ENCODE data around the gene SF3A1. TPM values are rescaled to one million over a fixed set of nuclear protein-coding genes. Genes with fewer than 3 reads are reported as not detected.

SF3A1 gene
- total RNA-seq, 1 donor from 2014 or later: 115 TPM

DNA sequence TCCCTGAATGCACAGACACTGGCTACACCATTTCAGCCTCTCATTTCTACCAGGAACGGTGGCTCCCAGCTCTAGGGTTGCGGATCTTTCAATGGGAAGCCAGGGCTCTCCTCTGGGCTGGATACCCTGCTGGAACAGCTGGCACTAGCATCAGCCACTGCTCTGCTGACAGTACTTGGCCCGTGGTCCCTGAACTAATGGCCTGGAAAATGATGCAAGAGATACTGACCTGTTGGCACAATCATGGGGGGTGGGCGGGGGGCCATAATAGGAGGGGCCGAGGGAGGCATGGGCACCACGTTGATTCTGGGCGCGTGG, 19.3 kb downstream of the SF3A1 start:
- H3K27me3 Mint-ChIP-seq (ENCODE audit: low read depth): no peaks in the 10 kb centered on the region
- TF ChIP-seq, protein P1, sequence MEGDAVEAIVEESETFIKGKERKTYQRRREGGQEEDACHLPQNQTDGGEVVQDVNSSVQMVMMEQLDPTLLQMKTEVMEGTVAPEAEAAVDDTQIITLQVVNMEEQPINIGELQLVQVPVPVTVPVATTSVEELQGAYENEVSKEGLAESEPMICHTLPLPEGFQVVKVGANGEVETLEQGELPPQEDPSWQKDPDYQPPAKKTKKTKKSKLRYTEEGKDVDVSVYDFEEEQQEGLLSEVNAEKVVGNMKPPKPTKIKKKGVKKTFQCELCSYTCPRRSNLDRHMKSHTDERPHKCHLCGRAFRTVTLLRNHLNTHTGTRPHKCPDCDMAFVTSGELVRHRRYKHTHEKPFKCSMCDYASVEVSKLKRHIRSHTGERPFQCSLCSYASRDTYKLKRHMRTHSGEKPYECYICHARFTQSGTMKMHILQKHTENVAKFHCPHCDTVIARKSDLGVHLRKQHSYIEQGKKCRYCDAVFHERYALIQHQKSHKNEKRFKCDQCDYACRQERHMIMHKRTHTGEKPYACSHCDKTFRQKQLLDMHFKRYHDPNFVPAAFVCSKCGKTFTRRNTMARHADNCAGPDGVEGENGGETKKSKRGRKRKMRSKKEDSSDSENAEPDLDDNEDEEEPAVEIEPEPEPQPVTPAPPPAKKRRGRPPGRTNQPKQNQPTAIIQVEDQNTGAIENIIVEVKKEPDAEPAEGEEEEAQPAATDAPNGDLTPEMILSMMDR (IDR thresholded peaks at IDR 0.05): no peak
- DNase-seq (ENCODE audit: low spot score): no peak
- peaks cover 13% of the 10 kb centered on the region for H3K4me1 Mint-ChIP-seq (ENCODE audit: low read depth)
- H3K36me3 Mint-ChIP-seq (ENCODE audit: low read depth): peaks cover 59% of the 10 kb centered on the region
- no peak overlapping the region for H3K4me3 Mint-ChIP-seq (ENCODE audit: unreplicated experiment)
- no peak overlapping the region for H3K27ac Mint-ChIP-seq (ENCODE audit: unreplicated experiment)
- no peaks in the 10 kb centered on the region for H3K9me3 Mint-ChIP-seq (ENCODE audit: low read depth)

DNA sequence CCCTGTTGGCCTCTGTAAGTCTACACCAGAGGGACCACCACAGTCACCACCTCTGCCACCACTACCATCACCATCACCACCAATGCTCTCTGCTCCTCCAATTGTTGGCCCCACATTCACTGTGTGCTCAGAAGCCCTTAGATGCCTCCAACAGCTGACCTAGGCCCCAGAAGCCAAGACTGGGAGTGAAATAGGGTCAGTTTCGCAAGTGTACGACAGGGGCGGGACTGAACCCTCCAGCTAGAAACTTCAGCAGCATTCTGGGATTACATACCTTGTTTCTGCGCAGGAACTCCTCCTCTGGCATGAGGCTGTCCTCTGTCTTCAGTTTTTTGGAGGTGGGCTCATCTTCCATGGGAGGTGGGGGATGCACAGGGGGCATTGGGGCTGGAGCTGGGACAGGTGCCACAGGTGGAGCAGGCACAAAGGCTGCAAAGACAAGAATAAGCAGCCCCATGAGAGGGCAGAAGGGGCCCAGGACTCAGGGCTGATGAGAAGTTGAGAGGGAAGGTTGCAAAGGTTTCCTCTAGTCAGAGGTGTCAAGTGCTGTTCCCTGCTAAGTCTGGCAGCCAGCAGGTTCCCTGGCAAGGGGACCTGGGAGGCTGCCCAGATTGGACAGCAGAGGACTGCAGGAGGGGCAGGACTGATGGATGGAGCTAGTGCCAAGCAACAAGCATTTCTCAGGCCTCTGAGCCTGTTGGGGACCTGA, 19.8 kb downstream of the SF3A1 start:
- Mint-ChIP-seq H3K27ac (ENCODE audit: unreplicated experiment) (no peak overlapping the region), H3K4me1 (ENCODE audit: low read depth) (peaks cover 10% of the 10 kb centered on the region), H3K27me3 (ENCODE audit: low read depth) (no peaks in the 10 kb centered on the region), H3K36me3 (ENCODE audit: low read depth) (peaks cover 54% of the 10 kb centered on the region), H3K9me3 (ENCODE audit: low read depth) (no peaks in the 10 kb centered on the region), H3K4me3 (ENCODE audit: unreplicated experiment) (no peak overlapping the region)
- TF ChIP-seq, protein P1 (IDR thresholded peaks at IDR 0.05): no peak
- no peak for DNase-seq (ENCODE audit: low spot score)

DNA sequence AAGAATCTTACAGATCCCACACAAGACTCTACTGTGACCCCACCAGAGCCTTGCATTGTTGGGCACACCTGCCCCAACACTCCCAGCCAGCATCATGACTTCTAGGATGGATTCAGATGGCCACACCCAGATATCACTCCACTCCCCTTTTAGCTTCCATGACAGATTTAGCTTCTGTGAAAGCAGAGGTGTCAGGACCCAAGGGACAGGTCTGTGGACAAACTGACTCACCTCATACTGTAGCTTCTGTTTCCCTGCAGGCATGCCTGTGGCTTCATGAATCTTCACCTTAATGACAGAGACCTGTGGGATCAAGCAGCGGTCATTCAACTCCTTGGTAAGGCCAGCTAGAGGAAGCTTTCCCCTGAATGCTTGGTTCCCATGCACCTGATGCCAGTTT, 21.5 kb downstream of the SF3A1 start:
- no peaks in the 10 kb centered on the region for H3K27me3 Mint-ChIP-seq (ENCODE audit: low read depth)
- H3K36me3 Mint-ChIP-seq (ENCODE audit: low read depth): peaks cover 51% of the 10 kb centered on the region
- no peaks in the 10 kb centered on the region for H3K9me3 Mint-ChIP-seq (ENCODE audit: low read depth)
- H3K4me1 Mint-ChIP-seq (ENCODE audit: low read depth): peaks cover 3% of the 10 kb centered on the region
- no peak overlapping the region for H3K4me3 Mint-ChIP-seq (ENCODE audit: unreplicated experiment)
- DNase-seq (ENCODE audit: low spot score): no peak
- H3K27ac Mint-ChIP-seq (ENCODE audit: unreplicated experiment): no peak overlapping the region
- TF ChIP-seq, protein P1 (IDR thresholded peaks at IDR 0.05): no peak

DNA sequence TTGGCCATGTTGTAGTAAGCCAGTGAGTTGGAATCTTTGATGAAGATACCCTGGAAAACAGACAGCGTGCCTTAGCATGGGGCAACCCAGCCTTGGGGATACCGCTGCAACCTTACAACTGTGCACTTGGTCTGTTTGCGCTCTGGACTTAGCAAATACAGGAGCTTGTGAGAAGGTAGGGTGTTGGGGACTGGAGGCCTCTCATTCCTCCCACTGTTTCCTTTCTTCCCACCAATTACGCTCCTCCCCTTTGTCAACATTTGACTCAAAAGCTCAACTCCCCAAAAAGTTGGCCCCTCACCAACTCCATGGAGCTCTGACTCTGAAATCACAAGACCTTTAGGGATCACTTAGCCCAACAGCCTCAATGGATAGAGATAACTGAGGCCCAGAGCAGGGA, 22.0 kb downstream of the SF3A1 start:
- Mint-ChIP-seq H3K36me3 (ENCODE audit: low read depth) (peaks cover 48% of the 10 kb centered on the region), H3K27ac (ENCODE audit: unreplicated experiment) (no peak overlapping the region), H3K4me1 (ENCODE audit: low read depth) (peaks cover 3% of the 10 kb centered on the region), H3K27me3 (ENCODE audit: low read depth) (no peaks in the 10 kb centered on the region), H3K4me3 (ENCODE audit: unreplicated experiment) (no peak overlapping the region), H3K9me3 (ENCODE audit: low read depth) (no peaks in the 10 kb centered on the region)
- no peak for DNase-seq (ENCODE audit: low spot score)
- TF ChIP-seq, protein P1 (IDR thresholded peaks at IDR 0.05): no peak

DNA sequence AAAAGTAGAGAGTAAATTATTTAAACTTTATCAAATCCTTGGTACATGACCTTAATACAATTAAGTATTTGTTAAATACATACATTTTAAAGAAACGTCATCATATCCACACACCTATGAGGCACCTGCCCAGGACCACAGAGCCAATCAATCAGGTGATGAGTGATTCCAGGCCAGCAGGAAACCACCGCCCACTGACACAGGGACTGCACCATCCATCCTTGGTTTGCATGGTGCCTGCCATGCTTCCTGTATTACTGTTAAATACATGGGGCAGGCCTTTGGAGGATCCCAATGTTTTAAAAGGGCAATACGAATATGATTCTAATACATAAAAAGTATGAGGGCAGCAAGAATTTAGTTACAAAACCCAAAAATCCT, 23.0 kb downstream of the SF3A1 start:
- H3K36me3 Mint-ChIP-seq (ENCODE audit: low read depth): peaks cover 40% of the 10 kb centered on the region
- TF ChIP-seq, protein P1 (IDR thresholded peaks at IDR 0.05): no peak
- H3K27ac Mint-ChIP-seq (ENCODE audit: unreplicated experiment): no peak overlapping the region
- H3K9me3 Mint-ChIP-seq (ENCODE audit: low read depth): no peaks in the 10 kb centered on the region
- no peak for DNase-seq (ENCODE audit: low spot score)
- no peaks in the 10 kb centered on the region for H3K27me3 Mint-ChIP-seq (ENCODE audit: low read depth)
- H3K4me3 Mint-ChIP-seq (ENCODE audit: unreplicated experiment): no peak overlapping the region
- H3K4me1 Mint-ChIP-seq (ENCODE audit: low read depth): peaks cover 6% of the 10 kb centered on the region
